ENCODE data around the gene FOCAD. TPM values are rescaled to one million over a fixed set of nuclear protein-coding genes. Genes with fewer than 3 reads are reported as not detected.

Gene FOCAD
- total RNA-seq, 2 experiments from 2014 or later, result 21.2 to 28.3 TPM

GRCh38 chr9:20805766-20806165 lies 121.7 kb downstream of the FOCAD start:
- no peaks in the 10 kb centered on the region for H3K36me3 Mint-ChIP-seq
- POLR2A ChIA-PET, result no interaction called here
- ATAC-seq (ENCODE audit: low read depth), result no peak
- H3K4me3 Mint-ChIP-seq, result no peak overlapping the region
- H3K4me1 Mint-ChIP-seq, result no peaks in the 10 kb centered on the region
- H3K27me3 Mint-ChIP-seq, result no peaks in the 10 kb centered on the region
- no peak for DNase-seq
- H3K27ac Mint-ChIP-seq, result no peak overlapping the region
- H3K9me3 Mint-ChIP-seq, result no peaks in the 10 kb centered on the region

- no peaks in the 10 kb centered on the region for H3K9me3 Mint-ChIP-seq
- no peak overlapping the region for H3K4me3 Mint-ChIP-seq
- no peak overlapping the region for H3K27ac Mint-ChIP-seq
- ATAC-seq (ENCODE audit: low read depth) (no peak), DNase-seq (no peak)
- no peaks in the 10 kb centered on the region for H3K36me3 Mint-ChIP-seq
- no peaks in the 10 kb centered on the region for H3K4me1 Mint-ChIP-seq
- POLR2A ChIA-PET, result no interaction called here
- no peaks in the 10 kb centered on the region for H3K27me3 Mint-ChIP-seq
Observed at GRCh38 chr9:20808002-20808401, 123.9 kb downstream of the FOCAD start.

GRCh38 chr9:20811872-20812271 lies 127.8 kb downstream of the FOCAD start:
- Mint-ChIP-seq H3K27me3 (no peaks in the 10 kb centered on the region), H3K9me3 (no peaks in the 10 kb centered on the region), H3K36me3 (peaks cover 6% of the 10 kb centered on the region), H3K4me3 (no peak overlapping the region), H3K4me1 (no peaks in the 10 kb centered on the region), H3K27ac (no peak overlapping the region)
- ATAC-seq (ENCODE audit: low read depth) (no peak), DNase-seq (no peak)
- POLR2A ChIA-PET, result no interaction called here

DNA sequence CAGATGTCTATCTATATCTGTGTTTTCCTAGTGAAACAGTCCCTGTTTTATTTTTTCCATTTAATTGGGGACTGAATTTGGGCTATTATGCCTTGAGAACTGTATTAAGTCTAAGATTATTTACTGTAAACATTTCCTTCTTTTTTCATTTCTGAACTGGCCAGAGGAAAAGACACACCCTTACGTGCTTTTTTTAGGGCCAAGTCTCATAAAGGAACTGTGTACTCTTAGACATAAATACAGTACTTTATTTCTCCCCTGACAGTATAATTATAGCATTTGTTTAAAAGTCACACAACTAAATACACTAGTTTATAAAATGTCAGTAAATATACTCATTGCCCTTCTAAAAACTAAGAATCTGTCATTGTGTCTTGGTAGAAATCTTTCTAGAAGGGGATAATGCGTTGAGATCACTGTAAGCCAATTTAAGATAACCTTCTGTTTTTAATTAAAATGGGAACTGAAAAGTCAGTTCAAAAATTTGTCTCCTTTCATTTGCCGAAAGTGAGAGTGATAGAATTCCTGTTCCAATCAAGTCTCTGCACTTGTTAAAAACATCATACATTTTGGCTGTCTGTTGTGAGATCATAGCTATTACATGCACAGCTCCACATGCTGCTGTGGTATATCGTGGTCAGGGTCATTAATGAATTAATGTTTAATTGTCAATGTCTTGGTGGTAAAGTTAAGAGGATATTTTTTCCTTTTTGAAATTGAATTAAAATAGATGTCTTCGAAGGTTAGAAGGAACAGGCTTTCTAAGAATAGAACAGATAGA lies 132.1 kb downstream of the FOCAD start:
- no peaks in the 10 kb centered on the region for H3K4me1 Mint-ChIP-seq
- ATAC-seq (ENCODE audit: low read depth) (no peak), DNase-seq (no peak)
- no peaks in the 10 kb centered on the region for H3K9me3 Mint-ChIP-seq
- peaks cover 8% of the 10 kb centered on the region for H3K36me3 Mint-ChIP-seq
- H3K4me3 Mint-ChIP-seq, result no peak overlapping the region
- H3K27ac Mint-ChIP-seq, result no peak overlapping the region
- H3K27me3 Mint-ChIP-seq, result no peaks in the 10 kb centered on the region
- POLR2A ChIA-PET, result no interaction called here

DNA sequence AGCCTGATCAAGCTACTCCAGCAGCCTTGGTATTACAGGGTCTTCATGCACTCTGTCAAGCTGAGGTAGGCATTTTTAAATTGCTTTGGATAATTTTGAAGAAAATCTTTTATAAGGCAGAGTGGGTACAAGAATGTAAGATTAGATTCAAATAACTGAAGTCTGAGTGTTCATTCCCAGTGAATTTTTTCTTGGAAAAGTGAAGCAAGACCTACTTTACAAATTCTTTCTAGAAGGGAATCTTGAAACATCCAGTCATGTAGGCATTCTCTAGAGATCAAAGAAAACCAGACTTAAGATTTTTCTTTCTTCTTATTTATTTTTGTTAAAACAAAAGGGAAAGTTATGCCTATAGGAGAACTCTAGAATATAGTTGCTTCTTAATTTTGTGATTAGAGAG lies 139.0 kb downstream of the FOCAD start:
- H3K27ac Mint-ChIP-seq, result no peak overlapping the region
- H3K4me3 Mint-ChIP-seq, result no peak overlapping the region
- no peaks in the 10 kb centered on the region for H3K4me1 Mint-ChIP-seq
- DNase-seq, result no peak
- peaks cover 25% of the 10 kb centered on the region for H3K36me3 Mint-ChIP-seq
- no peaks in the 10 kb centered on the region for H3K9me3 Mint-ChIP-seq
- no peaks in the 10 kb centered on the region for H3K27me3 Mint-ChIP-seq
- POLR2A ChIA-PET, result no interaction called here
- ATAC-seq (ENCODE audit: low read depth), result no peak

GRCh38 chr9:20831028-20831427 lies 147.0 kb downstream of the FOCAD start:
- Mint-ChIP-seq H3K4me1 (peaks cover 4% of the 10 kb centered on the region), H3K27ac (no peak overlapping the region), H3K27me3 (no peaks in the 10 kb centered on the region), H3K9me3 (no peaks in the 10 kb centered on the region), H3K4me3 (no peak overlapping the region), H3K36me3 (peaks cover 34% of the 10 kb centered on the region)
- POLR2A ChIA-PET, result no interaction called here
- no peak for DNase-seq
- no peak for ATAC-seq (ENCODE audit: low read depth)

GRCh38 chr9:20832775-20833174 lies 148.7 kb downstream of the FOCAD start:
- ATAC-seq (ENCODE audit: low read depth) (no peak), DNase-seq (no peak)
- Mint-ChIP-seq H3K9me3 (no peaks in the 10 kb centered on the region), H3K4me1 (peaks cover 4% of the 10 kb centered on the region), H3K36me3 (peaks cover 23% of the 10 kb centered on the region), H3K4me3 (no peak overlapping the region), H3K27me3 (no peaks in the 10 kb centered on the region), H3K27ac (no peak overlapping the region)
- POLR2A ChIA-PET, result no interaction called here

GRCh38 chr9:20835377-20836286 lies 151.6 kb downstream of the FOCAD start:
- Mint-ChIP-seq H3K27me3 (no peaks in the 10 kb centered on the region), H3K4me1 (peaks cover 4% of the 10 kb centered on the region), H3K36me3 (peaks cover 22% of the 10 kb centered on the region), H3K9me3 (no peaks in the 10 kb centered on the region), H3K4me3 (no peak overlapping the region), H3K27ac (no peak overlapping the region)
- DNase-seq (no peak), ATAC-seq (ENCODE audit: low read depth) (no peak)
- POLR2A ChIA-PET, result no interaction called here

GRCh38 chr9:20837166-20837565 lies 153.1 kb downstream of the FOCAD start:
- Mint-ChIP-seq H3K27me3 (no peaks in the 10 kb centered on the region), H3K36me3 (peaks cover 30% of the 10 kb centered on the region), H3K4me3 (no peak overlapping the region), H3K27ac (no peak overlapping the region), H3K9me3 (peaks cover 9% of the 10 kb centered on the region), H3K4me1 (peaks cover 4% of the 10 kb centered on the region)
- DNase-seq (no peak), ATAC-seq (ENCODE audit: low read depth) (no peak)
- POLR2A ChIA-PET, result no interaction called here

- Mint-ChIP-seq H3K27ac (no peak overlapping the region), H3K9me3 (peaks cover 13% of the 10 kb centered on the region), H3K27me3 (no peaks in the 10 kb centered on the region), H3K4me3 (no peak overlapping the region), H3K36me3 (peaks cover 34% of the 10 kb centered on the region), H3K4me1 (peaks cover 4% of the 10 kb centered on the region)
- no peak for ATAC-seq (ENCODE audit: low read depth)
- POLR2A ChIA-PET, result no interaction called here
- DNase-seq, result no peak
Observed at GRCh38 chr9:20838218-20838617, 154.2 kb downstream of the FOCAD start.

DNA sequence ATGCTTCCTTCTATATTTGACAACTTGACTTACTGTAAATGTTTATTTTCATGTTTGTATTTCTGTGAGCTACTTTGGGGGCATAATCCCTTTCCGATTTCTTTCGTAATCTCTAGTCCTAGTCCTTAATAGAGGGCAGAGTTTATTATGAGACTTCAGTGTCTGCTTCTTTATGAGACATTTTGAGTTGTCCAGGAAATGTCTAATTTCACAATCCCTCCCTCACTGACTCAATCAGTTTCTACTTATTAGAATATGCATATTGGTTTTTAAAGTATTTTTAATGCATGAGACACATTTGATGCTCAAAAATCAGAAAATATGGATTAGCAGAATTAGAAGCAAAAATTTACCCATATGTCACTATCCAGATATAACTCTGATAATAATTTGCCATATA lies 160.9 kb downstream of the FOCAD start:
- DNase-seq, result no peak
- Mint-ChIP-seq H3K27me3 (no peaks in the 10 kb centered on the region), H3K36me3 (peaks cover 27% of the 10 kb centered on the region), H3K27ac (no peak overlapping the region), H3K4me3 (no peak overlapping the region), H3K4me1 (peaks cover 4% of the 10 kb centered on the region), H3K9me3 (peaks cover 13% of the 10 kb centered on the region)
- ATAC-seq (ENCODE audit: low read depth), result no peak
- POLR2A ChIA-PET, result no interaction called here

- peaks cover 11% of the 10 kb centered on the region for H3K36me3 Mint-ChIP-seq
Observed at GRCh38 chr9:20848490-20848889, 164.4 kb downstream of the FOCAD start.

GRCh38 chr9:20853866-20854265 lies 169.8 kb downstream of the FOCAD start:
- Mint-ChIP-seq H3K4me3 (no peak overlapping the region), H3K27me3 (no peaks in the 10 kb centered on the region), H3K4me1 (no peaks in the 10 kb centered on the region), H3K27ac (no peak overlapping the region), H3K9me3 (peaks cover 14% of the 10 kb centered on the region), H3K36me3 (peaks cover 17% of the 10 kb centered on the region)
- ATAC-seq (ENCODE audit: low read depth), result no peak
- POLR2A ChIA-PET, result no interaction called here
- DNase-seq, result no peak

More at GRCh38 chr9:20848490-20848889, 164.4 kb downstream of the FOCAD start:
- no peaks in the 10 kb centered on the region for H3K27me3 Mint-ChIP-seq
- H3K4me3 Mint-ChIP-seq, result no peak overlapping the region
- H3K4me1 Mint-ChIP-seq, result peaks cover 4% of the 10 kb centered on the region
- POLR2A ChIA-PET, result no interaction called here
- ATAC-seq (ENCODE audit: low read depth) (no peak), DNase-seq (no peak)
- H3K9me3 Mint-ChIP-seq, result no peaks in the 10 kb centered on the region
- H3K27ac Mint-ChIP-seq, result no peak overlapping the region

GRCh38 chr9:20854444-20854843 lies 170.4 kb downstream of the FOCAD start:
- ATAC-seq (ENCODE audit: low read depth) (no peak), DNase-seq (no peak)
- H3K9me3 Mint-ChIP-seq, result peaks cover 14% of the 10 kb centered on the region
- H3K4me1 Mint-ChIP-seq, result no peaks in the 10 kb centered on the region
- H3K36me3 Mint-ChIP-seq, result peaks cover 20% of the 10 kb centered on the region
- no peak overlapping the region for H3K27ac Mint-ChIP-seq
- no peak overlapping the region for H3K4me3 Mint-ChIP-seq
- no peaks in the 10 kb centered on the region for H3K27me3 Mint-ChIP-seq
- POLR2A ChIA-PET, result no interaction called here
